MG63 (cell line): ENCODE data around the gene NOXA1. TPM values are rescaled to one million over a fixed set of nuclear protein-coding genes. Genes with fewer than 3 reads are reported as not detected.
A peak's percentile ranks its signal among the peaks of the same experiment; 100 is the strongest.
"Not testable (repeated sequence)": the region's sequence is repeated elsewhere in the genome, so short reads cannot be mapped to it uniquely, and the experiment has no call there.

ENCODE experiments used
- DNase-seq: peaks from one replicate; pipeline ENCODE4 v3.0.0-alpha.2; 2020
- H3K27me3 ChIP-seq: fragments of 250-450 bp; sonication (Bioruptor Pico); 2 replicates; pipeline ENCODE4 v1.5.1; 2020; ENCODE audit warnings: mild to moderate bottlenecking, moderate library complexity
- H3K36me3 ChIP-seq: fragments of 250-450 bp; sonication (Bioruptor Pico); 2 replicates; pipeline ENCODE4 v1.5.1; 2020; ENCODE audit warnings: mild to moderate bottlenecking, moderate library complexity
- H3K4me3 ChIP-seq: fragments of 250-450 bp; sonication (Bioruptor Pico); 2 replicates; pipeline ENCODE4 v1.5.1; 2020; ENCODE audit warnings: mild to moderate bottlenecking, moderate library complexity
- H3K9me3 ChIP-seq: fragments of 250-450 bp; sonication (Bioruptor Pico); 2 replicates; pipeline ENCODE4 v1.5.1; 2020; ENCODE audit warnings: mild to moderate bottlenecking, moderate library complexity
- total RNA-seq: library from RNA; depleted of rRNA; stranded (reverse); fragments of >200 nt; shearing (Covaris generic); gene quantifications from 2 replicates; pipeline ENCODE4 v1.2.3, GENCODE V29; 2014; ENCODE audit warnings: low replicate concordance

NOXA1 gene
- total RNA-seq, 1 experiment from 2014 or later = not detected

DNA sequence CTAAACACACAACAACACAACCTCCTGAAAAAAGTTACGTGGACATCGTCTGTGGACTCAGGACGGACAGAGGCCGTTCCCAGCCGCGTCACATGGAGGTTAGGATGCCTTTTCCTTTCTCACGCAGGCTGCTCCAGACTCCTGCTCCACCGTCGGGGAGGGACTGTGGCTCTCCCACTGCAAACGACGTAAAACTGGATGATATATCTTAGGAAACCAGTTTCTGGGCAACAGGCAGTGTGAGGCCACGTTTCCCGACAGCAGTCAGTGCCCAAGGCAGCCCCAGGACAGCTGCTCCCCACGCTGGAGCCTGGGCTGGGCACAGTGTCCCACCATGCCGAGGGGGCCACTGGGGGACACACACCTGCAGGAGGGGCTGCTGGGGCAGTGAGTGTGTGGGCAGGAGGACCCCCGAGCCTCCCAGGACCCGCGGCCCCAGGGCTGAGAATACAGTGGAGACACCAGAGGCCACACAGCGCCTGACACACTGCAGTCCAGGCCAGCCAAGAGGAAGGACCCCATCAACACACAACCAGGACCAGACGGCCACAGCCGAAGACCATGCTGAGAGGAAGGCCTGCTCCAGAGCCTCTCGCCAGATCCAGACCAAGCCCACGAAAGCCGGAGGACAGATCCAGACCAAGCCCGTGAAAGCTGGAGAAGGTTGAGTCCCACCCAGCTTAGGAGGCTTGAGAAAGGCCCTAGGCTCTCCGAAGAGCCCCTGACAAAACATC lies 26.4 kb upstream of the NOXA1 start:
- Histone ChIP-seq H3K4me3 (no peak overlapping the region), H3K36me3 (no peaks in the 10 kb centered on the region), H3K27me3 (no peaks in the 10 kb centered on the region), H3K9me3 (no peaks in the 10 kb centered on the region)
- DNase-seq = no peak

DNA sequence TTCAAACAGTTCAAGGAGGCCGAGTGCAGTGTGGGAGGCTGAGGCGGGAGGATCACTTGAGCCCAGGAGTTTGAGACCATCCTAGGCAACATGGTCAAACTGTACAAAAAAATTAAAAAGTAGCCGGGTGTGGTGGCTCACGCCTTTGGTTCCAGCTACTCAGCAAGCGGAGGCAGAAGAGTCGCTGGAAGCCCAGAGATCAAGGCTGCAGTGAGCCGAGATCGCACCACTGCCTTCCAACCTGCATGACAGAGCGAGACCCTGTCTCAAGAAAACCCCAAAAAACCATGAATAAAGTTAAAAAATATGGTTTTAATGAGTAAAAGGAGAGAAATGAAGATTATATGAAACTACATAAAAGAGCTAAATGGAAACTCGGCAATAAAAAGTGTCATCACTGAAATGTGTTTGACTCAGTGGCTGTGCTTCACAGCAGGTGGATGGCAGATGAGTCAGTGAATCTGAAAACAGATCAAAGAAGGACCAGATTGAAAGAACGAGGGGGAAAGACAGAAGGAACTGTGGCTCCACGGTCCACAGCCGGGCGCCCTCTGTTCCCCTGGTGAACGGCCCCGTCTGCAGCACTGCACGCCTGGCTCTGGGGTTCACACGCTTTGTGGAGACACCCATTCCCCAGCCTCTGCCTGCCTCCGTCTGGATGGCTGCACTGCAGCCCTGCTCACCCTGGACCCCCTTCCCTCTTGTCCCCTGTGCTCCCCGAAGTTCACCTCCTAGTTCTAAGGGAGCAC lies 25.3 kb upstream of the NOXA1 start:
- DNase-seq = no peak

DNA sequence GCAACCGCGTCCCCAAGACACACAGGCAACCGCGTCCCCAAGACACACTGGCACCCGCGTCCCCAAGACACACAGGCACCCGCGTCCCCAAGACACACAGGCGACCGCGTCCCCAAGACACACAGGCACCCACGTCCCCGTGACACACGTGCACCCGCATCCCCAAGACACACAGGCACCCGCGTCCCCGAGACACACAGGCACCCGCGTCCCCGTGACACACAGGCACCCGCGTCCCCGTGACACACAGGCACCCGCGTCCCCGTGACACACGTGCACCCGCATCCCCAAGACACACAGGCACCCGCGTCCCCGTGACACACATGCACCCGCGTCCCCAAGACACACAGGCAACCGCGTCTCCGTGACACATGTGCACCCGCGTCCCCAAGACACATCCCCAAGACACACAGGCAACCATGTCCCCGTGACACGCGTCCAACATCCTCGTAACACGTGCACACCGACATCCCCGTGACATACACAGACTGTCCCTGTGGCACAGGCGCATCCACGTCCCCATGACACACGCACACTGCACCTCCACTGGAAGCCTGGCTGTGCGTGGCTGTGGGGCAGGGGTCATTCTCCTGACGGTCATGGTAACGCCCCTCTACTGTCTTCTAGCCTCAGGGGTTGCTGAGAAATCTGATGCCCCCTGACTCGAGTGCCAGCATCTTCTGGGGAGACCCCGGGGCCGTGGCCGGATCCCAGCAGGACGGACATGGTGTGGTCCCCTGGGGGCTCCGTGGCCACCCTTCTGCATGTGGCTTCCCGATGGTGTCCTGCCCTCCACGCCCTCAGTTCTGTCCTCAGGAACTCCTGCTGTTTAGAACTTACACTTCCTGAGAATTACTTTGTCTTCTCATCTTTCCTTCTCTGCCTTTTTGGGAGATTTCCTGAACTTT lies 24.4 kb upstream of the NOXA1 start:
- Histone ChIP-seq H3K4me3 (no peak overlapping the region), H3K27me3 (no peaks in the 10 kb centered on the region), H3K36me3 (no peaks in the 10 kb centered on the region), H3K9me3 (no peaks in the 10 kb centered on the region)
- DNase-seq = no peak

More for the DNA sequence above, 25.3 kb upstream of the NOXA1 start:
- Histone ChIP-seq H3K36me3 (no peaks in the 10 kb centered on the region), H3K27me3 (no peaks in the 10 kb centered on the region), H3K9me3 (no peaks in the 10 kb centered on the region), H3K4me3 (no peak overlapping the region)

DNA sequence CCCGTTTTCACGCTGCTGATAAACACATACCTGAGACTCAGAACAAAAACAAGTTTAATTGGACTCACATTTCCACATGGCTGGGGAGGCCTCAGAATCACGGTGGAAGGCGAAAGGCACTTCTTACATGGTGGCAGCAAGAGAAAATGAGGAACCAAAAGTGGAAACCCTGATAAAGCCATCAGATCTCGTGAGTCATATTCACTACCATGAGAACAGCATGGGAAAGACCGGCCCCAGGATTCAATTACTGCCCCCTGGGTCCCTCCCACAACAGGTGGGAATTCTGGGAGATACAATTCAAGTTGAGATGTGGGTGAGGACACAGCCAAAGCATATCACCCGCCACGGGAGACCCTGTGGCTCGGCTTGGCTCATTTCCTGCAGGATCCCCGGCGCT lies 20.4 kb upstream of the NOXA1 start:
- H3K9me3 ChIP-seq = no peaks in the 10 kb centered on the region

DNA sequence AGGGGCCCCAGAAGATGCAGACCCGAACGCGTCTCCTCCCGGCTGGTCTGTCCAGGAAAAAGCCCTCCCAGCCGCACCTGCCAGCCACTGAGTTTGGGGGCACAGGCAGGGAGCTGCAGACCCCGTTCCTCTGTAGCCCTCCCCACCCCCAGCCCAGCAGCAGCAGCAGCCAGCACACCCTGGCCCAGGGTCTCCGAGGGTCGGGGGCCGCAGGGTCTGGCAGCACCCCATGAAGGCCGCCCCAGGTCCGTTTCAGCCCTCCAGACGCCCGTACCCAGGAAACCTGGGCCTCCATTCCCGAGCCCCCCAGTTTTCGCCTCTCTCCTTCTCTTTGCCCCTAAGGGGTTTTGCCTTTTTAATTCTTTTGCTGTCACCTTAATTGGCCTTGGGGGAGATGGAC lies 19.9 kb upstream of the NOXA1 start:
- Histone ChIP-seq H3K9me3 (no peaks in the 10 kb centered on the region), H3K27me3 (no peaks in the 10 kb centered on the region), H3K4me3 (no peak overlapping the region), H3K36me3 (no peaks in the 10 kb centered on the region)
- DNase-seq = no peak

More for the DNA sequence above, 20.4 kb upstream of the NOXA1 start:
- Histone ChIP-seq H3K4me3 (no peak overlapping the region), H3K36me3 (no peaks in the 10 kb centered on the region), H3K27me3 (no peaks in the 10 kb centered on the region)
- DNase-seq = no peak

GRCh38 chr9:137404961-137405567 lies 18.1 kb upstream of the NOXA1 start:
- Histone ChIP-seq H3K36me3 (no peaks in the 10 kb centered on the region), H3K4me3 (no peak overlapping the region), H3K9me3 (no peaks in the 10 kb centered on the region), H3K27me3 (no peaks in the 10 kb centered on the region)
- DNase-seq = no peak

GRCh38 chr9:137405677-137406081 lies 17.5 kb upstream of the NOXA1 start:
- no peaks in the 10 kb centered on the region for H3K27me3 ChIP-seq
- no peak for DNase-seq
- no peaks in the 10 kb centered on the region for H3K36me3 ChIP-seq
- H3K4me3 ChIP-seq = no peak overlapping the region
- H3K9me3 ChIP-seq = no peaks in the 10 kb centered on the region

DNA sequence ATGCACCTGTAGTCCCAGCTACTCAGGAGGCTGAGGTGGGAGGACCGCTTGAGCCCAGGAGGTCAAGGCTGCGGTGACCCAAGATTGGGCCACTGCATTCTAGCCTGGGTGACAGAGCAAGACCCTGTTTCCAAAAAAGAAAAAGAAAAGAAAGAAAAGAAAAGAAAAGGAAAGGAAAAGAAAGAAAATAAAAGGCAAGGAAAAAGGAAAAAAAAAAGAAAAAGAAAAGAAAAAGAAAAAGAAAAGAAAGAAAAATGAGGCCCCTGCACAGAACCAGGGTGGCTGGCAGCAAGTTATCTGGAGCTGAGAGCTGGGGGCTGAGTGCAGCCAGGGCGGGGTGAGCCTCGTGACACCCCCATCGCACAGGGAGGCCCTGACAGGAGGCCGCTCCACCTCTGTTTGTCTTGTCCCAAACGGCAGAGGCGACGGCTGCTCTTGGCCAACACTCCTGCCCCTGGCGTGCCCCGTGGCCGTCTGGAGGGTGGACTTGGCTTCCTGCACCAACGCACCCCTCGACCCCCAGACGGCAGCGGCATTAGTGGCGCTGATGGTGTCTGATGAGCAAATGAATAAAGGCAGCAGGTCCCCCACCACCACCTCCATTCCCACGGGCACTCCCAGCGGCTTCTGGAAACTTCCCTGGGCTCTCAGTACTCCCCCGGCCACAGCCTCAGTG lies 17.0 kb upstream of the NOXA1 start:
- Histone ChIP-seq H3K4me3 (no peak overlapping the region), H3K36me3 (no peaks in the 10 kb centered on the region), H3K27me3 (no peaks in the 10 kb centered on the region), H3K9me3 (no peaks in the 10 kb centered on the region)
- no peak for DNase-seq

GRCh38 chr9:137406876-137407589 lies 16.2 kb upstream of the NOXA1 start:
- no peaks in the 10 kb centered on the region for H3K27me3 ChIP-seq
- H3K9me3 ChIP-seq = no peaks in the 10 kb centered on the region
- H3K36me3 ChIP-seq = no peaks in the 10 kb centered on the region
- H3K4me3 ChIP-seq = no peak overlapping the region
- peak; percentile 31 for DNase-seq

DNA sequence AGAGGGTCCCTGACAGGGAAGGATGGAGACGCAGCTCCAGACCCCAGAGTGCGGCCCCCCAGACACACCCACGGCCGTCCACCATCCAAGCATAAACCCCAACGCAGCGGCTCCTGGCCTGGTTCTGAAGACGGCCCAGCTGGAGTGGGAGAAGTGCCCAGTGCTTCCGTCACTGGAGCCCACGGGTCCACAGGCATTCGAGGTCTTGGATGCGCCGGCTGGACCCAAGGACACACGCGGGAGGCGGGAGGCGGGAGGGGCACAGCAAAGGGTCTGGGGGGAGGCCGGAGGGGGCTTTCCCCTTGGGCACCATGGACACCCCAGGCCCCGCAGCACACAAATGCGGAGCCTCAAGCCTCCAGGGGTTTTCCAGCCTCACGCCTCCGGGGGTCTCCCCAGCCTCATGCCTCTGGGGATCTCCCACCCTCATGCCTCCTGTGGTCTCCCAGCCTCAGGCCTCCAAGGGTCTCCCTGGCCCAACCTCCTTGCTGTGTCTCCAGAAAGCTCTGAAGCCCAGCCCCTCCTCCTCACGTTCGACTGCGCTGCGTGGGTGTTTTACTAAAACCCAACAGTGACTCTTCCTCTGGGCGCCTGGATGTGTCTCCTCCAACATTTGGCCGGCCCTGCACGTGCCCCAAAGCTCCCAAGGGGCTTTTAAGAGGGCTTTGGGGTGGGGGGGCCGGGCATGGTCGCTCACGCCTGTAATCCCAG lies 15.4 kb upstream of the NOXA1 start:
- Histone ChIP-seq H3K36me3 (no peaks in the 10 kb centered on the region), H3K27me3 (no peaks in the 10 kb centered on the region), H3K9me3 (no peaks in the 10 kb centered on the region), H3K4me3 (no peak overlapping the region)
- no peak for DNase-seq

GRCh38 chr9:137408651-137409405 lies 14.4 kb upstream of the NOXA1 start:
- Histone ChIP-seq H3K9me3 (no peaks in the 10 kb centered on the region), H3K36me3 (no peaks in the 10 kb centered on the region), H3K4me3 (no peak overlapping the region), H3K27me3 (no peaks in the 10 kb centered on the region)
- DNase-seq = no peak

GRCh38 chr9:137409515-137409914 lies 13.7 kb upstream of the NOXA1 start:
- H3K27me3 ChIP-seq = no peaks in the 10 kb centered on the region
- H3K4me3 ChIP-seq = no peak overlapping the region
- H3K36me3 ChIP-seq = no peaks in the 10 kb centered on the region
- H3K9me3 ChIP-seq = no peaks in the 10 kb centered on the region
- no peak for DNase-seq

GRCh38 chr9:137410236-137410890 lies 12.8 kb upstream of the NOXA1 start:
- H3K9me3 ChIP-seq, H3K36me3 ChIP-seq, DNase-seq, H3K27me3 ChIP-seq, H3K4me3 ChIP-seq: not testable (repeated sequence)

DNA sequence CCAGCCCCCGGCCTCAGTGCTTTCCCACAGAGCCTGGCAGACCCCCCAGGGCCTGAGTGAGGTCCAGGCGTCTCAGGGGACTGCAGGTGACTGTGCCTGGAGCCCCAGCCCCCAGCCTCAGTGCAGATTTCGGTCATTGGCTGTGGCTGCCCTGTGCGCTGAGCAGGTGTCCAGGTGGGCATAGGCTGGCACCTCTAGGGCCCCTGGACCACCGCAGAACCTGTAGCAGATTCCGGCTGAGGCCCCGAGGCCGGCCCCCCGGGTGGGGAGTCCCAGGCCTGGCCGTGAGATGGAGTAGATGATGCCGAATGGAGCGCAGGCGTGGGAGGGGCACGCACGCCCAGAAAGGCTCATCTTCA lies 12.3 kb upstream of the NOXA1 start:
- DNase-seq = no peak
- Histone ChIP-seq H3K36me3 (no peaks in the 10 kb centered on the region), H3K9me3 (no peaks in the 10 kb centered on the region), H3K4me3 (no peak overlapping the region), H3K27me3 (no peaks in the 10 kb centered on the region)
